GM21723 (cell line): ENCODE measurements around the gene NUDT1.
"Not testable (repeated sequence)": the region's sequence is repeated elsewhere in the genome, so short reads cannot be mapped to it uniquely, and the experiment has no call there.

Source experiments
- ATAC-seq: cut with Tn5 transposase; IDR thresholded peaks from one replicate; pipeline ENCODE4 v1.9.1; 2021; ENCODE audit warnings: mild to moderate bottlenecking, moderate library complexity; ENCODE audit not compliant: unreplicated experiment

The NUDT1 gene

DNA sequence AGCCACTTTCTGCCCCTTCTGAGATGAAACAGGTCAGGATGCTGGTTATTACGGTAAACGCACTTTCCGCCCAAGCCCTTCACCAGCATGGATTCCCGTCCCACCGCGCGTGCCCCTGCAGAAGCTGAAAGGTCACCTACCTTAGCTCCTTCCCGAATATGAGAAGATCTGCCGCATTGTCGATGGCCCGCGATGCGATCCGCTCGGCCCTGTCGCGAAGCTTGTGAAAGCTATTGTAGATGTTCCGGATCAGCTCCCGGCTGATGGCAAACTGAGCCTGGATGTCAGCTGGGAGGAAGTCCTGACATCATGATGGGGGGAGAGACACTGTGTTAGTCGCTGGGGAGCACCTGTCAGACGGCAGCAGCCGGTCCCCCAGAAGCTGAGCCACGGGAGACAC, 22.1 kb downstream of the NUDT1 start:
- ATAC-seq: no peak

DNA sequence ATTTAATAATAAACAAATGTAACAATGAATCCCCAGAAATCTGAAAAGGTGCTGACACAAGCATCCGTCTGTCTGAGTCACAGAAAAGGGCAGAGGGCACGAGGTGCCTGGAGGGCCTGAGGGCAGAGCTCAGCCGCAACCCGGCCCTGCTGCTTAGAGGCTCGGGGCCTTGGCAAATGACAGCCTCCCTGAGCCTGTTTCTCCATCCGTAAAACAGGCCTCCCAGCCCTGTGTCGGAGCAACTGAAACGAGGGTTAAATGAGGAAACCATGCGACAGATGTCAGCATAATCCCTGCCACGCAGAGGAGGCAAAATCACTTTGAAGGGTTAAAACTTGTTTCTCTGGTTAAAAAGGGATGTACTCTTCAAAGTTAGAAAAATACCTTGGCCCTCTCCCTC, 24.9 kb downstream of the NUDT1 start:
- no peak for ATAC-seq

DNA sequence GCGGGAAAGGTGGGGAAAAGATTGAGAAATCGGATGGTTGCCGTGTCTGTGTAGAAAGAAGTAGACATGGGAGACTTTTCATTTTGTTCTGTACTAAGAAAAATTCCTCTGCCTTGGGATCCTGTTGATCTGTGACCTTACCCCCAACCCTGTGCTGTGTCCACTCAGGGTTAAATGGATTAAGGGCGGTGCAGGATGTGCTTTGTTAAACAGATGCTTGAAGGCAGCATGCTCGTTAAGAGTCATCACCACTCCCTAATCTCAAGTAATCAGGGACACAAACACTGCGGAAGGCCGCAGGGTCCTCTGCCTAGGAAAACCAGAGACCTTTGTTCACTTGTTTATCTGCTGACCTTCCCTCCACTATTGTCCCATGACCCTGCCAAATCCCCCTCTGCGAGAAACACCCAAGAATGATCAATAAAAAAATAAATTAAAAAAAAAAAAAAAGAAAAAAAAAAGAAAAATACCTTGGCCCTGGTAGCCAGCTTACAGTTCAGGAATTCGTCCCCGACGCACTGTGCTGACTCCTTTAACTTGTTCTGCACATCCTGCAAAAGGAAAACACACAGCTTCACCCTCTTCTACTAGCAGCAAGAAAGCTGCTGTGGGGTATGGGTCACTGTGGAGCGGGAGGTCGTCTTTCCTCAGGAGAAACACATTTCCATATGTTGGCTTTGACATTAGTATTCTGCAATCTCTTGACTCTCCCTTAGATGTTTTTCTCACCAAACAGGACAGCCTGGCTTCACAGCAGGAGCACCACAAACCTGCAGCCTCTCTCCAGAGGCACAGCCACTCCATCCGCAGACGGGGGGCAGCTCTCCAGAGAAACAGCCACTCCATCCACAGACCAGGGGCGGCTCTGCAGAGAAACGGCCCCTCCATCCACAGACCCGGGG, 27.3 kb downstream of the NUDT1 start:
- not testable (repeated sequence) for ATAC-seq

DNA sequence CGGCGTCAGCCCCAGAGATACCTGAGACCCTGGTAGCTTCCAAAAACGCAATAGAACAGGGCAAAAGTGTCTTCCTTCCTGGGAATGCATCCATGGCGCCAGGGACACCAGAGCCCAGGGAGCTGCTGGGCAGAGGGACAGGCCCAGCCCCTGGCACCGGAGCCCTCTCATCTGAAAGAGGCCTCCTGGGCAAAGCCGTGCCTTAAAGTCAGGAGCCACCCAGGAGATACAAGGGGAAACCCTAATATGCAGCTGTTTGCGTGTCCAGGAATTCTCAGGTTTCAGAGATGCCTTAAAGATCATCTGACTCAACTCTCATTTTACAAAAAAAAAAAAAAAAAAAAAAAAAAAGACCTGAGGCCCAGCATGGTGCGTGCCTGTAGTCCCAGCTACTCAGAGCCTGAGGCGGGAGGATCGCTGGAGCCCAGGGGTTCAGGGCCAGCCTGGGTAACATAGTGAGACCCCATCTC, 28.0 kb downstream of the NUDT1 start:
- ATAC-seq: no peak

DNA sequence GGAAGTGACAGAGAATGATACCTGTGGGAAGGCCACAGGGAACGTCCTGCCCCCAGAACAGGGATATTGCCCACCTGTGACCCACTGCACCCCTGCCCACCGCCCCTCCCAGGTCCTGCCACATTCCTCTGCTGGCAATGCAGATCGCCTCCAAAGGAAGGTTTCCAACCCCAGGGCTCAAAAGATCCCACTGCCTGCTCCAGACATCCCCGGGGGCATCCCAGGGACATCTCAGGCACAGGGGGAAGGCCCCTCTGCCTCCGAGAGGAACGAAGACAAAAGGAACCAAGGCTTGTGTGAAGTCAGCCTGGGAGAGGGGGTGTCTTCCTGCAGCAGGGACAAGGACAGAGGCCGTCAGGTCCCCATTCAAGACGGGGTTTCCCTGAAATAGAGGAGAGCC, 28.5 kb downstream of the NUDT1 start:
- no peak for ATAC-seq

DNA sequence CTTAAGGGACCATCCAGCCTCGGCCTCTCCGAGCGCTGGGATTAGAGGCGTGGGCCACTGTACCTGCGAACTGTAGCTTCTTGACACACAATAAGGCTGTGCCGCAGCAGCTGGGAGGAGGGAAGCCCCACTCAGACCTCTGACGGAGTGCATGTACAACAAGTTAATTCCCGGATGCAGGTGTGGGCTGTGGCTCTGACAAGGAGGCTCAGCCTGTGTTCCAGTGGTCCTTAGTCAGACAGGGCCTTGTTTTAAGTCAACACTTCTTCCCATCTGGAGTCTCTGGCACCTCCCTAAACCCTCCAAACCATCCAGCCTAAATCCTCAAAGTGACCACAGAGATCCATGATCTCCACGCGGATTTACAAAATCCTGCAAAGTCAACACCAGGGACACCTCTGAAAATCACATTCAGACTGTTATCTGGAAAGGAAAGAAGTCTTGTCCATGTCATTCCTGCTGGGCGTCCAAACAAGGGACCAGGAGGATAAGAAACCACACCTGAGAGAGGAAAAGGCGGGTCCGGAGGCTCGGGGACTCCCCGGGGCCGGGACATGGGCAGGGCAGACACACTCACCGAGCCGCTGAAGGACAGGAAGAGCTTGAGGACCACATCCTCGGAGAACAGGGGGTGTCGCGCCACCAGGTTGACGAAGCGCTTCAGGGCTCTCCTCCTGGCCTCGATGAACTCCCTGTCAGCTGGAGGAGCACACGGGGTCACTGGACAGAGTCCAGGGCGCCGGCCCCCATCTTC, 29.4 kb downstream of the NUDT1 start:
- ATAC-seq: no peak

DNA sequence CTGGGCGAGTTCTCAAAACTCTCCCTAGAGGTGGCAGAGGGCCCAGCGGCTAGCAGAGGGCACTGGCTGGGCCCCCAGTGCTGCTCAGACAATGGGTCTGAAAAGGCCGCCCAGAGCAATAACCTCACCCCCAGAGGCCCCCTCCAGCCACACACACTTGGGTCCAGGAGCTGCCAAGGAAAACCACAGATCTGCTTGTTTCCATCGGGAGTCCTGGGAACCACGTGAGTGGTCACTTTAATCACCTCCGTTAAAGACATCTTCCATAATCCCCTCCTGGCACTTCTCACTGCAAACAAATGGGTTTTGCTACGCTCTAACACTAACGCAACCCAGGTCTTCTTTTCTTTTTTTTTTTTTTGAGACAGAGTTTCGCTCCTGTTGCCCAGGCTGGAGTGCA, 30.0 kb downstream of the NUDT1 start:
- no peak for ATAC-seq

DNA sequence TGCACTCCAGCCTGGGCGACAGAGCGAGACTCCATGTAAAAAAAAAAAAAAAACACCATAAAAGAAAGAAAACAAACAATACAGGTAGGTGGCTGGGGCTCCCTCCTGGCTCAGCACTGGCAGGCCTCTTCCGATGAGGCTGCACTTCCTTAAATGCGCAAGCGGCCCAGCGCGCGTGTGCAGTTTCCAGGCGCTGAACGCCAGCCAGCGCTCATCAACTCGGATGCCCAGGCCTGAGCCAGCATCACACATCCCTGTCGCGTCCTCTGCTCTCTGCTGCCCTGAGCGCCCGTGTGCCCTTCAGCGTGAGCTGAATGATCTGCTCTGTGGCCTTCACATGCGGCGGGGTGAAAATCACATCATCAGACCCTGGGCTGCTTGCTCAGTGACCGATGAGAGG, 31.8 kb downstream of the NUDT1 start:
- ATAC-seq: no peak

DNA sequence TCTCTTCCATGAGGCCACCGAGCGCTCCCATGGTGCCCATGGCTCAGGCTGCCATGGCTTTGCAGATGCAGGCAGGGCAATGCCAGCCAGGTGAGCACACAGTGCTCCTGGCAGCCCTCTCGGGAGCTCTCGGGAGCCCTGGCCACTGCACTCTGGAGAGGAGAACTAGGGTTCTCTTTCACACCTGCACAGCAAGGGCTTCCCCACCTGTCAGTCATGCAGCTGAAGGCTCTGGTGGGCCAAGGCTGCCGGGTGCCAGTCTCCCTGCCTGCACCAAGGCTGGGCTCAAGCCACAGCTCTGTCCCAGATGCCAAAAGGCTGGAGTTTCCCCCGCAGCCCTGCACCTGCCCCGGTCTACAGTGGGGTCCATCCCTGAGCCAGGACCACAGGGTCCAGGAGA, 32.6 kb downstream of the NUDT1 start:
- no peak for ATAC-seq

DNA sequence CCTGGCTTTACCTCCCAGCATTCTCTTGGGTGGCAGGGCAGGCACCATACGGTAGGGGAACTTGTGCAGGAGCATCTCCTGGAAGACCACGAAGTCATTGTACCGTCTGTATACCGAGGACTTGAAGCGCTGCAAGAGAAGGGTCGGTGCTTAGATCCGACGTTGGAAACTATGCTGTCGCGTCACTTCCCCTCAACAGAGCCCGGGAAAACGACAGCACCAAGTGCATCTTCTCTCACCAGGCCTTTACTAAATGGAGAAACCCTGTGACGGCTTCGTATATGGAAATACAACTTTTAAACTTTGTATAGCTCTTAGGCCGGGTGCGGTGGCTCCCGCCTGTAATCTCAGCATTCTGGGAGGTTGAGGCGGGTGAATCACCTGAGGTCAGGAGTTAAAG, 33.1 kb downstream of the NUDT1 start:
- no peak for ATAC-seq

DNA sequence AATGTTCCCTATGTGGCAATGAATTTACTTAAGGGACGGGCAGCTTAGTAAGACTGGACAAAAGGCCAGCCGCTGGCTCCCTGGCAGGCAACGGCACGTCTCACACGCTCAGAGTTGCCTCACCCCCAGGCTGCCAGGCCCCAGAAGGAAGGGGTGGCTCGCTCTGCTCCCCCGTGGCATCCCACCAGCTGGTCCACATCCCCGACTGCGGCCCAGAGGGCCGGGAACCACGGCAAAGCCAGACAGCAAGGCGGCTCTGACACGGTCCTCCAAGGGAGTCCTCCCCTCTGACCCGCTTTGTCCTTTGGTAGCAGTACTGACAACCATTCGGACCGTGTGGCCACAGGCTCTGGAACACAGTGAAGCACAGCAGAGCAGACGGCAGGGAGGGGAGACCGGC, 34.1 kb downstream of the NUDT1 start:
- no peak for ATAC-seq

DNA sequence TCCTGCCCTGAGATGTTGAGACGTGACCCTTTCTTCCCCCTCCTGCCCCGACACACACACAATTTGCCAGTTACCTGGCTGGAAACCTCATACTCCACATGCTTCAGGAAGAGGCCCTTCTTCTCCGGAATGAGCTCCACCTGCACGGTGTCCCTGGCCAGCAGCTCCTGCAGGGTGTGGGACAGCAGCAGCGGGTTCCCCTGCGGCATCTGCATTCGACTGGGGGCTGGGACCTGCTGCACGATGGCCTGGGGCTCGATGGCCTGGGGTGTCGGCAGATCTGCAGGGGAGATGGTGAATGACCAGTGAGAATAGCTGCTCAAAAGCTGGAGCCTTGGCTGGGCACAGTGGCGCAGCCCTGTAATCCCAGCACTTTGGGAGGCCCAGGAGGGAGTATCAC, 36.0 kb downstream of the NUDT1 start:
- ATAC-seq: no peak

DNA sequence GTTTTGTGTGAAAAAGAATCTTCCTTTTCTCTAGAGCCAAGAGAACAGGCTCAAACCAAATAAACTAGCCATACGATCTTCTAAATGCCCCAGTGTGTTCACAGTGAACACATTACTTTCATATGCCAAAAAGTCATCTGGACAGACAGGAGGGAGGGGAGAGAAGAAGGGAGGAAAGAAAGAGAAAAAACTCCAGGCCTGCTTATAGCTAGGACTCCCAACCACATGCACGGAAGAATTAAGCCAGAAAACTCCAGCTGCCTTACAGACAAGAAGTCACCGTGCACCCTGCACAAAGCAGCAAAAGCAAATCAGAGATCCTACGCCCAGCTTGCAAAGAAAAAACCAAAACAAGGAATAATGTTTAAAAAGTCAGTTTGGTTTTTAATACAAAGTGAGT, 37.9 kb downstream of the NUDT1 start:
- no peak for ATAC-seq

DNA sequence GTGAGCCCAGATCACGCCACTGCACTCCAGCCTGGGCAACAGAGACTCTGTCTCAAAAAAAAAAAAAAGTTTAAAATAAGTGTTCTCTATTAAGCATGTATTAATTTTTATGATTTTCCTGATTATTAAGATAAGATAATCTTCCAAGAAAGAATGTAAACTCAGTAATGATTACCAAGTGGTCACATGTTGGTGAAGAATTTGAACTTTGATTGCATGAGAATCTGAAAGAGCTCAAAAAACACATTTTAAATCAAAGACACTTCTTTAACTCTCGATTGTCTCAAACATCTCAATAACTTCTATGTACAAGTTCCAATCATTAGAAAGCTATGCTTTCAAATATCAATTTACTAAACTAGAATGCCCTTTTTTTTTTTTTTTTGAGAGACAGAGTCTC, 38.4 kb downstream of the NUDT1 start:
- ATAC-seq: no peak

DNA sequence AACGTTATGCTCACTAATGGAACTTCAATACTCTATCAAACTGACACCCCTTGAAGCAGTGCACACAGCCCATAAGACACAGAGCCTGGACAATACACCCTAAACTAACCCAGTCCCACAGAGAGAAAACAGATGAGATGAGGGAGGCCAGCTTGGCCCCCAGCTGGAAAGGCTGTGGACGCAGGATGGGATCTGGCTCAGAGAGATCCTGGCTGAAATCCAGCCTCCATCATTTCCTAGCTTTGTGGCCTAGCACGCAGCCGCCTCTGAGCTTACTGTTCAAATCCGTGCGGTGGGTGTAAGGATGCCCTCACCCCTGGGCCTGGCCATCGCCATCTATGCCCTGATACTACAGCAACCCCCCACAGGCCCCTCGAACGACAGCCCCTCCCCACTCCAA, 39.5 kb downstream of the NUDT1 start:
- no peak for ATAC-seq

DNA sequence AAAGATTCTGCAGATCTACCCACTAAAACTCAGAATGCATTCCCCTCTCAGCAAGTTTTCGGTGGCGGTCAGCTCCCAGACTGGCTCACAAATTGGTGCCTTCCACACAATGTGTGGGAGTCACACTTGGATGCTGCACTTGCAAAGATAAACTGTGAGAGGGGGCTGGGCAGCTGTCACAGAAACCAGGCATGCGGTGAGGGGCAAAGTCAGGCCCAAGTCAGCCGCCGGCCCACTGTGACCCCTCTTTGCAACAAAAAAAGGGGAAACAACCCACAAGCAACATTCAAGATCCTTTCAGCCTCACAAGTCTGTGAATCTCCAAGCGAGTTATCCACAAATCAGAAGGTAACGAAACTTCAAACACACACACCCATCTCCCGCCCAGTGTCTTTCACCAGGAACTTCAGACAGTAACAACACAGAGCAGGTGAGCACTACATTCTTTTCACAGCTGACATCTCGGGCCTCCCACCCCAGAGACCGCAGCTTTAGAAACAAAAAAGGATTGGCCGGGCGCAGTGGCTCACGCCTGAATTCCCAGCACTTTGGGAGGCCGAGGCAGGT, 40.2 kb downstream of the NUDT1 start:
- ATAC-seq: no peak

DNA sequence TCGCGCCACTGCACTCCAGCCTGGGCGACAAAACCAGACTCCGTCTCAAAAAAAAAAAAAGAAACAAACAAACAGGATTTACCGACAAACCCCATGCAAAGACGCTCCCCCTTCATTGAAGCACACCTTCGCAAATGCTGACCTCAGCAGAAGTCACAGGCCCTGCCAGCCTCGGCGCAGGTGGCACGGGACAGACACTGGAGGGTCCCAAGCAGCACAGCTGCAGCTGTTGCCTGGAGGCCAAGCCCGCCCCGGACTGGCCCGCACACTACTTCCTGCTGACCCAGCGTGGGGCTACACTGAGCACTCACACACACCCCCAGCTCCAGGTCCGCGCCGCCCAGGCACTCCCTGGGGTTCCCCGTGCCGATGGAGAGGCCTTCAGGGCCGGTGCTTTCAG, 41.0 kb downstream of the NUDT1 start:
- ATAC-seq: no peak

DNA sequence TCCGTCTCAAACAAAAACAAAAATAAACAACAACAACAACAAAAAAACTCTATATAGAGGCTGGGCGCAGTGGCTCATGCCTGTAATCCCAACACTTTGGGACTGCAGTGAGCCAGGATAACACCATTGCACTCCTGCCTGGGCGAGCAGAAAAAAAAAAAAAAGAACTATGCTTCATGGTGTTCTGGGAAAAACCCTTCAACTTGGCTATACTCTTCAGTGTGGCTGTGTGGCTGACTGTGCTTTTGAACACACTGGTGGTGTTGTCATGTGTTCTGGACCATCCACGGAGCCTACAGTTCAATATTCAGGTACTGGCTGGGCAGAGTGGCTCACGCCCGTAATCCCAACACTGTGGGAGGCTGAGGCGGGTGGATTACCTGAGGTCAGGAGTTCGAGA, 45.7 kb downstream of the NUDT1 start:
- ATAC-seq: peak; percentile 35

DNA sequence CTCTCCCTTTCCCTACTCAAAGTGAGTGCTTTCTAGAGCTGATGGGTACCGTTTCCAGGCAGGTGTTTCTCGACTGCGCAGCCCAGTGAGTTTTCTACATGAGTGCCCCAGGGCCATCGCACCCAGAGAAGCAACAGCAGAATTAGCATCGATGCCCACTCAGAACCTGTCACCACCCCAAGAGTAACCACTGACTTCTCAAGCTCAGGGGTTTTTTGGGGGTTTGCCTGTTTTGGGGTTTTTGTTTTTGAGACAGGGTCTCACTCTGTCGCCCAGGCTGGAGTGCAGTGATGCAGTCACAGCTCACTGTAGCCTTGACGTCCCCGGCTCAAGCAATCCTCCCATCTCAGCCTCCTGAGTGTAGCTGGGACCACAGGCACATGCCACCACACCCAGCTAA, 46.5 kb downstream of the NUDT1 start:
- ATAC-seq: peak; percentile 63

DNA sequence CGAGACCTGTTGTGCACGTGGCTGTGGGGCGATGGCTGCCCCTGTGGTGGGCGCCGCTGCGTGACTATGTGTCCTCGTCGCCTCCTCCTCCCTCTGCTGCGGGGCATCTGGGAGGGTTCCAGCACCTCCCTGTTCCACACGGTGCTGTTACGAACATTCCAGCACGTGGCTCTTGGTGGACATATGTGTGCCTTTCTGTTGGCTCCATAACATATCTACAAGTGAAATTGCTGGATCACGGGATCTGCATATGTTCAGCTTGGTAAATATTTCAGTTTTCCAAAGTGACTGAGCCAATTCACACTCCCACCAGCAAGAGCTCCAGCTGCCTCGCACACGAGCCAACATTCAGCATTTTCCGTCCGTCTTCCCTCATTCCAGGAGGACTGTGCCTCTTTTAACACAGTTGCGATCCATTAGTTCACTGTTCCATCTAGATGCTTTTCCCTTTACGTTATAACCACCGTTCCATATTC, 47.1 kb downstream of the NUDT1 start:
- no peak for ATAC-seq

DNA sequence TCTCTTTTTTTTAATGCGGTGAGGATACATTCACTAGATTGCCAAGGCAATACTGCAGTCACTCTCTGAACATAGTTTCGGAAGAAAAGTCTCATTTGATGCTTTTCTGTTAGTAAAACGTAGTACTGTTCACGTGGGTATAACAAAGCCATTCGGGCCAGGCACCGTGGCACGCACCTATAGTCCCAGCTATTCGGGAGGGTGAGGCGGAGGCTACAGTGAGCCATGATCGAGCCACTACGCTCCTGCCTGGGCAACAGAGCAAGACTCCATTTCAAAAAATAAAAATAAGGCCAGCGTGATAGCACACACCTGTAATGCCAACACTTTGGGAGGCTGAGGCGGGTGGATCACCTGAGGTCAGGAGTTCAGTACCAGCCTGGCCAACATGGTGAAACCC, 47.6 kb downstream of the NUDT1 start:
- ATAC-seq: no peak

DNA sequence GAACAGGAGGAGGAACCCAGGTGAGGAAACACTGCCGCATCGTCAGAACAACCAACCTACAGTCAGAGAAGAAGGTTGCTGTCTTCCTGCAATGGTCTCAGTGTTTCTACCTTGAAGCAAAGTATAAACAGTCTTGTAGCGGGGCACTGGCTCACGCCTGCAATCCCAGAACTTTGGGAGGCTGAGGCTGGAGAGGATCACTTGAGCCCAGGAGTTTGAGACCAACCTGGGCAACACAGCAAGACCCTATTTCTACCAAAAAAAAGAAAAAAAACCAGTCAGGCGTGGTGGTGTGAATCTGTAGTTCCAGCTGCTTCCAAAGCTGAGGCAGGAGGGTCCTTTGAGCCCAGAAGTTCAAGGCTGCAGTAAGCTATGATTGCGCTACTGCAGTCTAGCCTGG, 48.9 kb downstream of the NUDT1 start:
- ATAC-seq: no peak
